NB4 (cell line): ENCODE results near the gene NAXE.

Experiments used
- DNase-seq: peaks from one replicate; pipeline ENCODE4 v3.0.0; 2010; ENCODE audit warnings: low read depth
- H3K4me3 ChIP-seq: one replicate; pipeline ENCODE4 v1.5.1; 2011; ENCODE audit warnings: mild to moderate bottlenecking, low read depth, low read length, moderate library complexity
- MYC ChIP-seq: IDR thresholded peaks from 2 replicates; pipeline ENCODE4 v1.6.1; 2011; ENCODE audit warnings: low read depth, low read length
- POLR2A ChIP-seq: IDR thresholded peaks from 2 replicates; pipeline ENCODE4 v1.6.1; 2011; ENCODE audit warnings: mild to moderate bottlenecking; ENCODE audit not compliant: insufficient read length; ENCODE audit errors: extremely low read depth
- TF ChIP-seq, protein P1 (sequence below): IDR thresholded peaks from one replicate; pipeline ENCODE4 v1.5.1; 2012; ENCODE audit warnings: low read depth, low read length
- TF ChIP-seq, protein P2 (sequence below): IDR thresholded peaks from 2 replicates; pipeline ENCODE4 v1.6.1; 2011; ENCODE audit warnings: low read depth, low read length

NAXE gene

DNA sequence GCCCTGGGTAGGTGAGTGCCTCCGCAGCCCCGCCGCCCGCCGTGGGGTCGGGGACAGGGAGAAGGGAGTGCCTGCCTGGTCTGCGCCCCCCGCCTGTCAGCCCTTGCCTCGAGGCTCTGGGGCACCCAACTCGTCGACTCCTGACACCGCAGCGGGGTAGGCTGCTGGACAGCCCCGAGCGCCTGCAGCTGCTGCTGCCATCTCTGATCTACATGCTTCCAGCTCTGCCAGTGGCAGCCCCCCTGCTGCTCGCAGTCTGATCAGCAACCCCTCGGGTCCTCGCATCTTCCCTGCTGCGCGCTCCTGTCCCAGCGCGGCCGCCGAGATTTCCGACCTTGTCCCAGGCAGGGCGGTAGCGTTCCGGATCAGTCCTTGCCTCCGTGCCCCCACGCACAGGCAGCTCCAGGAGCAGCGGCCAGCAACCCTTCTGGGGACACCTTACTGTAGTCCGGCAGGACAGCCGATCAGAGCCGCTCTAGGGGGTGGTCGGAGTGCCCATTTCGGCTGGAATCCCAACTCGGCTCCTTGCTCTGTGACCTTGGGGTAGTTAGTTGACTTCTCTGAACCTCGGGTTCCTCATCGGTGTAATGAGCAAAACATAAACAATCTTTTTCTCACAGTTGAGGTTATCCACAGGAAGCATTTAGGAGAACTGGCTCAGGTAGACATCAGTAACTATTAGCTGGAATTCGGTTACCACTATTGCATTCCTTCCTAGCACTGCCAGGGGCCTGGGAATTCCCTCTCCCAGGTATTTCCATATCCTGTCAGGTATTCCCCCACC is 50.9 kb downstream of the NAXE start:
- H3K4me3 ChIP-seq = no peak overlapping the region
- TF ChIP-seq, protein P1, sequence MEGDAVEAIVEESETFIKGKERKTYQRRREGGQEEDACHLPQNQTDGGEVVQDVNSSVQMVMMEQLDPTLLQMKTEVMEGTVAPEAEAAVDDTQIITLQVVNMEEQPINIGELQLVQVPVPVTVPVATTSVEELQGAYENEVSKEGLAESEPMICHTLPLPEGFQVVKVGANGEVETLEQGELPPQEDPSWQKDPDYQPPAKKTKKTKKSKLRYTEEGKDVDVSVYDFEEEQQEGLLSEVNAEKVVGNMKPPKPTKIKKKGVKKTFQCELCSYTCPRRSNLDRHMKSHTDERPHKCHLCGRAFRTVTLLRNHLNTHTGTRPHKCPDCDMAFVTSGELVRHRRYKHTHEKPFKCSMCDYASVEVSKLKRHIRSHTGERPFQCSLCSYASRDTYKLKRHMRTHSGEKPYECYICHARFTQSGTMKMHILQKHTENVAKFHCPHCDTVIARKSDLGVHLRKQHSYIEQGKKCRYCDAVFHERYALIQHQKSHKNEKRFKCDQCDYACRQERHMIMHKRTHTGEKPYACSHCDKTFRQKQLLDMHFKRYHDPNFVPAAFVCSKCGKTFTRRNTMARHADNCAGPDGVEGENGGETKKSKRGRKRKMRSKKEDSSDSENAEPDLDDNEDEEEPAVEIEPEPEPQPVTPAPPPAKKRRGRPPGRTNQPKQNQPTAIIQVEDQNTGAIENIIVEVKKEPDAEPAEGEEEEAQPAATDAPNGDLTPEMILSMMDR = no peak
- TF ChIP-seq MYC = no peak
- TF ChIP-seq, protein P2, sequence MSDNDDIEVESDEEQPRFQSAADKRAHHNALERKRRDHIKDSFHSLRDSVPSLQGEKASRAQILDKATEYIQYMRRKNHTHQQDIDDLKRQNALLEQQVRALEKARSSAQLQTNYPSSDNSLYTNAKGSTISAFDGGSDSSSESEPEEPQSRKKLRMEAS = no peak
- DNase-seq = no peak

DNA sequence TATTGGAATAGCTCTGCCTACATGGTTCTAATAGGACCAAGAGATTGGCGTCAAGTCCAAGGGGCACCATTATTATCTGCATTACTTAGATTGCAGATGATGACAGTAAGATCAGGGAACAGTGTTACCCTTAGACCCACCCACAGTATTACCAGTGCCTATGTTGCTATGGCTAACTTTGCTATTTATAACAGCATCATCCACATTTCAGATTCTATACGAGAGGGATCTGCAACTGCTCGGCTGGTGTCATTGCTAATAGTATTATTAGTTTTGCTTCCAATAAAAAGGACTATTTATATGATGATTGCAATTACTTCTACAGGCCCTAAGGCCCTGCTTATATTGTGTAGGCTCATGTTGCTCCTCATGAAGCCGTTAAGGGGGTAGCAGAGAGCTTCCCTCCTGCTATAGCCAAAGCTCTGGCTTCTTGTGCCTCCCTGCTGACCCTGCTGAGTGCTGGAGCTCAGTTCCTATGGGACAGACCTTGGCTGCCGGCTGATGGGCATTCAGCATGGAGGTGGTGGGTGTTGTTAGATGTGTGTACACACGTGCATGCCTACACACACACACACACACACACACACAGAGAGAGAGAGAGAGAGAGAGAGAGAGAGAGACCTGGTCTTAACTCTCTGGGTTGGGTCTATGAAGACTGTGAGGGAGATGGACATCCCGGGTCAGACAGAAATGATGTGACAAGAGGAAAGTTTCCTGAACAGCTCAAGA is 51.6 kb downstream of the NAXE start:
- DNase-seq = no peak
- H3K4me3 ChIP-seq = no peak overlapping the region
- TF ChIP-seq, protein P1 = no peak
- TF ChIP-seq MYC = no peak
- TF ChIP-seq, protein P2 = no peak
- TF ChIP-seq POLR2A = no peak

DNA sequence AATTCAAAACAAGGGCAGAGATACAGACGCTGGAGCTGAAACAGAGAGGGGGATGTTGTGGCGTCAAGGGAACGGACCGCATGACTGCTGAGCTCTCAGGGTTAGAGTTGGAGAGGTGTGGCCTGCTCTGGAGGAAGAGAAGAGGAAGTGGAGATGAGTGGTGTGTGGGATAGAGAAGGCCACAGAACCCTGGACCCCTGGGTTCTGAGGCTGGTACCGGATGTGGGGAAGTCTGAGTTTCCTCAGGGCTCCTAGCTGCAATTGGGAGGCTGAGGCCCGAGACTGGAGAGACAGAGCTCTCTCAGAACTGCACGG is 52.2 kb downstream of the NAXE start:
- H3K4me3 ChIP-seq = no peak overlapping the region
- peak; percentile 77 for DNase-seq
- TF ChIP-seq, protein P2 = peak; percentile 79
- TF ChIP-seq, protein P1 = no peak
- TF ChIP-seq POLR2A (no peak), MYC (0 out of 2 replicates have a peak, but pooled peaks have one; percentile 29)
